Skeletal muscle satellite cell (primary cell): ENCODE results near the gene TCP11L1. TPM values are rescaled to one million over a fixed set of nuclear protein-coding genes. Genes with fewer than 3 reads are reported as not detected.
"Not testable (repeated sequence)": the region's sequence is repeated elsewhere in the genome, so short reads cannot be mapped to it uniquely, and the experiment has no call there.

Experiments used
- H3K27me3 ChIP-seq: 2 replicates; pipeline ENCODE4 v1.7.0; 2013; ENCODE audit warnings: low read length; ENCODE audit not compliant: control insufficient read depth, insufficient read depth
- H3K36me3 ChIP-seq: 2 replicates; pipeline ENCODE4 v1.7.0; 2013; ENCODE audit warnings: mild to moderate bottlenecking, control low read depth, low read length; ENCODE audit not compliant: insufficient read depth
- H3K4me1 ChIP-seq: 2 replicates; pipeline ENCODE4 v1.7.0; 2013; ENCODE audit warnings: low read length; ENCODE audit not compliant: control insufficient read depth, insufficient read depth
- H3K4me2 ChIP-seq: 2 replicates; pipeline ENCODE4 v1.7.0; 2013; ENCODE audit warnings: mild to moderate bottlenecking, low read length
- H3K4me3 ChIP-seq: 2 replicates; pipeline ENCODE4 v1.7.0; 2013; ENCODE audit warnings: low read length
- H3K9ac ChIP-seq: 2 replicates; pipeline ENCODE4 v1.7.0; 2013; ENCODE audit warnings: mild to moderate bottlenecking, low read depth, low read length, moderate library complexity
- H3K9me3 ChIP-seq: replicated peaks from 2 replicates; pipeline ENCODE4 v1.7.0; 2013; ENCODE audit warnings: mild to moderate bottlenecking, control low read depth, low read length
- small RNA-seq: library from RNA; depleted of rRNA; stranded (forward); fragments of <200 nt; gene quantifications from one replicate; pipeline ENCODE3, GENCODE V24; 2012

Gene TCP11L1

GRCh38 chr11:33083918-33084317 is 44.5 kb downstream of the TCP11L1 start:
- H3K4me2 ChIP-seq = no peak overlapping the region
- H3K27me3 ChIP-seq = no peaks in the 10 kb centered on the region
- H3K36me3 ChIP-seq = peaks cover 65% of the 10 kb centered on the region

GRCh38 chr11:33086017-33086416 is 46.6 kb downstream of the TCP11L1 start:
- H3K9ac ChIP-seq = no peak overlapping the region
- no peak overlapping the region for H3K4me3 ChIP-seq
- no peaks in the 10 kb centered on the region for H3K4me1 ChIP-seq
- H3K36me3 ChIP-seq = peaks cover 67% of the 10 kb centered on the region
- H3K9me3 ChIP-seq = no peaks in the 10 kb centered on the region
- H3K27me3 ChIP-seq = no peaks in the 10 kb centered on the region
- H3K4me2 ChIP-seq = no peak overlapping the region

More at GRCh38 chr11:33083918-33084317, 44.5 kb downstream of the TCP11L1 start:
- H3K9ac ChIP-seq = no peak overlapping the region
- H3K4me1 ChIP-seq = no peaks in the 10 kb centered on the region
- H3K4me3 ChIP-seq = no peak overlapping the region
- H3K9me3 ChIP-seq = no peaks in the 10 kb centered on the region

- no peaks in the 10 kb centered on the region for H3K4me1 ChIP-seq
- no peaks in the 10 kb centered on the region for H3K9me3 ChIP-seq
- no peak overlapping the region for H3K4me2 ChIP-seq
- peaks cover 45% of the 10 kb centered on the region for H3K36me3 ChIP-seq
- H3K27me3 ChIP-seq = no peaks in the 10 kb centered on the region
- no peak overlapping the region for H3K9ac ChIP-seq
- no peak overlapping the region for H3K4me3 ChIP-seq
Observed at GRCh38 chr11:33089776-33090175, 50.4 kb downstream of the TCP11L1 start.

- Histone ChIP-seq H3K27me3 (no peaks in the 10 kb centered on the region), H3K9ac (no peak overlapping the region), H3K9me3 (no peaks in the 10 kb centered on the region), H3K4me3 (no peak overlapping the region), H3K4me1 (no peaks in the 10 kb centered on the region), H3K36me3 (peaks cover 44% of the 10 kb centered on the region), H3K4me2 (no peak overlapping the region)
Observed at GRCh38 chr11:33094157-33094556, 54.8 kb downstream of the TCP11L1 start.

GRCh38 chr11:33103836-33104235 is 64.5 kb downstream of the TCP11L1 start:
- Histone ChIP-seq H3K4me2 (no peak overlapping the region), H3K36me3 (peaks cover 47% of the 10 kb centered on the region), H3K9me3 (no peaks in the 10 kb centered on the region)

GRCh38 chr11:33109294-33109895 is 70.0 kb downstream of the TCP11L1 start:
- H3K4me3 ChIP-seq = no peak overlapping the region
- no peak overlapping the region for H3K4me2 ChIP-seq
- no peaks in the 10 kb centered on the region for H3K27me3 ChIP-seq
- no peaks in the 10 kb centered on the region for H3K4me1 ChIP-seq
- H3K9me3 ChIP-seq = no peaks in the 10 kb centered on the region
- peaks cover 13% of the 10 kb centered on the region for H3K36me3 ChIP-seq
- H3K9ac ChIP-seq = no peak overlapping the region

More at GRCh38 chr11:33103836-33104235, 64.5 kb downstream of the TCP11L1 start:
- Histone ChIP-seq H3K4me1 (no peaks in the 10 kb centered on the region), H3K9ac (no peak overlapping the region), H3K4me3 (no peak overlapping the region), H3K27me3 (no peaks in the 10 kb centered on the region)

- H3K4me2 ChIP-seq = no peak overlapping the region
- H3K9me3 ChIP-seq = no peaks in the 10 kb centered on the region
- no peaks in the 10 kb centered on the region for H3K4me1 ChIP-seq
- peaks cover 7% of the 10 kb centered on the region for H3K36me3 ChIP-seq
- no peak overlapping the region for H3K9ac ChIP-seq
- no peaks in the 10 kb centered on the region for H3K27me3 ChIP-seq
- H3K4me3 ChIP-seq = no peak overlapping the region
Observed at GRCh38 chr11:33110083-33110482, 70.7 kb downstream of the TCP11L1 start.

- Histone ChIP-seq H3K36me3 (no peaks in the 10 kb centered on the region), H3K9ac (no peak overlapping the region), H3K4me1 (no peaks in the 10 kb centered on the region), H3K4me2 (no peak overlapping the region), H3K4me3 (no peak overlapping the region), H3K9me3 (no peaks in the 10 kb centered on the region), H3K27me3 (no peaks in the 10 kb centered on the region)
Observed at GRCh38 chr11:33116535-33116934, 77.2 kb downstream of the TCP11L1 start.

- H3K4me1 ChIP-seq, H3K27me3 ChIP-seq, H3K9me3 ChIP-seq, H3K4me3 ChIP-seq, H3K36me3 ChIP-seq, H3K4me2 ChIP-seq, H3K9ac ChIP-seq: not testable (repeated sequence)
Observed at GRCh38 chr11:33122696-33123095, 83.3 kb downstream of the TCP11L1 start.

Small RNAs within 50 kb of the gene (small RNA-seq; reads per million reads assigned to genes)
- not detected for gene RF00019
